GM21786 (cell line): ENCODE measurements around the gene BORA.
"Not testable (repeated sequence)": the region's sequence is repeated elsewhere in the genome, so short reads cannot be mapped to it uniquely, and the experiment has no call there.

Experiments
- ATAC-seq: cut with Tn5 transposase; IDR thresholded peaks from one replicate; pipeline ENCODE4 v1.9.1; 2021; ENCODE audit not compliant: unreplicated experiment

BORA gene

GRCh38 chr13:72727417-72728289 lies at the start of gene BORA, which contains the start of gene MZT1:
Gene BORA (plus strand): TSS chr13:72727923. CDS start chr13:72728941, 1,018 bp downstream.
Gene MZT1 (minus strand): TSS chr13:72727629. CDS start chr13:72727602, 27 bp downstream.
- peak; percentile 94 for ATAC-seq

GRCh38 chr13:72678312-72678711 lies 49.4 kb upstream of the BORA start:
- ATAC-seq, result no peak

- no peak for ATAC-seq
These were observed 47.4 kb upstream of the BORA start for GRCh38 chr13:72680353-72680752.

- ATAC-seq, result no peak
These were observed 41.0 kb upstream of the BORA start for GRCh38 chr13:72686766-72687165.

GRCh38 chr13:72689181-72689696 lies 38.5 kb upstream of the BORA start:
- ATAC-seq, result no peak

GRCh38 chr13:72692884-72693514 lies 34.7 kb upstream of the BORA start:
- ATAC-seq, result no peak

GRCh38 chr13:72693832-72694231 lies 33.9 kb upstream of the BORA start:
- ATAC-seq, result no peak

- no peak for ATAC-seq
These were observed 33.4 kb upstream of the BORA start for GRCh38 chr13:72694314-72694713.

GRCh38 chr13:72696579-72696978 lies 31.1 kb upstream of the BORA start:
- ATAC-seq, result no peak

- no peak for ATAC-seq
These were observed 29.6 kb upstream of the BORA start for GRCh38 chr13:72698164-72698563.

- no peak for ATAC-seq
These were observed 27.2 kb upstream of the BORA start for GRCh38 chr13:72700509-72700908.

- no peak for ATAC-seq
These were observed 10.9 kb upstream of the BORA start for GRCh38 chr13:72716776-72717175.

- ATAC-seq, result not testable (repeated sequence)
These were observed 1.5 kb upstream of the BORA start for GRCh38 chr13:72726185-72726584.

GRCh38 chr13:72726726-72727416 lies 852 bp upstream of the BORA start:
- ATAC-seq, result peak; percentile 23

GRCh38 chr13:72728290-72728605 lies 525 bp downstream of the BORA start:
- no peak for ATAC-seq

- ATAC-seq, result no peak
These were observed 9.3 kb downstream of the BORA start for GRCh38 chr13:72737033-72737432.

- ATAC-seq, result no peak
These were observed 12.3 kb downstream of the BORA start for GRCh38 chr13:72740015-72740414.

- no peak for ATAC-seq
These were observed 17.5 kb downstream of the BORA start for GRCh38 chr13:72745260-72745659.

- ATAC-seq, result no peak
These were observed 23.5 kb downstream of the BORA start for GRCh38 chr13:72751220-72751619.

- no peak for ATAC-seq
These were observed 26.4 kb downstream of the BORA start for GRCh38 chr13:72754111-72754510.

GRCh38 chr13:72757792-72758535 lies 30.2 kb downstream of the BORA start:
- no peak for ATAC-seq
